GM19463 (cell line): ENCODE results near the gene ZNF300.
"Not testable (repeated sequence)": the region's sequence is repeated elsewhere in the genome, so short reads cannot be mapped to it uniquely, and the experiment has no call there.

Experiments used
- ATAC-seq: cut with Tn5 transposase; IDR thresholded peaks from one replicate; pipeline ENCODE4 v1.9.1; 2021; ENCODE audit warnings: mild to moderate bottlenecking, moderate library complexity; ENCODE audit not compliant: unreplicated experiment

The ZNF300 gene

DNA sequence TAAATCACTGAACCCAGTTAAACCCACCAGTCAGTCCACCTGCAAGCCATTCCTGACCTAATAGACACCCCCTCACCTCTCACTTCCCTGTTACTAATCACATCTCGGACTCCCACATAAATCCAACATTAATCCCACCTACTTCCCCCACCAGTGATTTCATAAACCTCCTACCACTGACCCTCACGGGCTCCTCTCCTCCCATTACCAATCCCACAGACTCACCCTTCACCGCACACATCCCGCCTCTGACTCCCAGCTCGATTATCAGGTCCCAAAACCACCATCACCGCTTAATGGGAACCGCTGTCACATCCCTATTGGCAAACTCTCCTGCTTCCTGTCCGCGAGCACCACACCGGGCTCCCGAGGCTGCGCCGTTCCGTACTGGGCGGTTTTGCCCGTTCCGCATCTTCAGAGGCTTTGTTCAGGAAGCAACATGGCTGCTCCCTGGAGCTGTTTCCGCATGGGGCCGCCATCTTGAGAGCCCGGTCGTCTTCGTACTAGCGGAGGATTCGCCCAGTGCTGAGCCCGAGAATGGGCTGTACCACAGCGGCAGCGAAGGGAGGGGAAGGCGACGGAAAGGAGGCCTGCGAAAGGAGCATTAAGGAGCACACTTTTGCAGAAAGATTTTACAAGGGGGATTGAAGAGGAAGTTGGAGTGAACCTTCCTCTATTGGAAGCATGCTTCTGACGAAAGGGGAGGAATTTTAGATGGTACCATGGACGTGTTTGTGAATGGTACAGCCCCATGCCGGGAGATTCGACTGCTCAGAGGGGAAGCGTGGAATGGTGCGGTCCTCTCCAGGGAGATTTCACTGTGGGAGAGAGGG lies at the start of gene ZNF300:
Gene ZNF300, minus strand, starts transcription at position 502 of the 833 bp plus-strand sequence. CDS start 1,825 bp downstream, outside the sequence.
- ATAC-seq = no peak

DNA sequence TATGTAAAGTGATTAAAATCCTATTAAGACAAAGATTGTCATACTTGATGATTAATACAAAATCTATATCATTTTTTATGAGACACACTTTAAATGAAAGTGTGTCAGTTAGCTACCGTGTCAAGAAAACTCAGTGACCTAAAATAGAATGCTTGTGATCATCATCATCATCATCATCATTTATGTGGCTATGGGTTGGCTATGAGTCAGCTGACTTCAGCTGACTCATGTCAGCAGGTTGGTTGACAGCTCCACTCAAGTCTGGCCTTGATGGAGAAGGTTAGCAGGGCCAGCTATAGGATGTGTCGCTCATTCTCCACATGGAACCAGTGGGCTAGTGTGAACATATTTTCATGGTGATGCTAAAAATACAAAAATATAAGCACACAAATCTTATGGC lies 43.8 kb upstream of the ZNF300 start:
- ATAC-seq = no peak

DNA sequence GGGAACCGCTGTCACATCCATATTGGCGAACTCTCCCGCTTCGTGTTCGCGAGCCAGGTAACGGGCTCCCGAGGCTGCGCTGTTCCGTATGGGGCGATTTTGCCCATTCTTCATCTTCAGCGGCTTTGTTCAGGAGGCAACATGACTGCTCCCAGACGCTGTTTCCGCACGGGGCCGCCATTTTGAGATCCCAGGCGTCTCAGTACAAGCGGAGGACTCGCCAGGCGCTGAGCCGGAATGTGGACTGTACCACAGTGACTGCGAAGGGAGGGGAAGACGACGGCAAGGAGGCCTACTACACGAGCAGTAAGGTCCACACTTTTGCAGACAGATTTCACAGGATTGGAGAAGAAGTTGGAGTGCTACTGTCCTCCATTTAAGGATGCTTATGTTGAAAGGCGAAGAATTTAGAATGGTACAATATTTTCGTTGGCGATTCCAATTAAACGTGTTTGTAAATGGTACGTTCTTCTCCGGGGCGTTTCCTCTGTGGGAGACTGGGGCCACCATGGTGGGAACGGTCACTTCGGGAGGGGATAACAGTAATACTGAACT lies 41.6 kb upstream of the ZNF300 start:
- ATAC-seq = no peak

GRCh38 chr5:150945947-150946346 lies 41.2 kb upstream of the ZNF300 start:
- no peak for ATAC-seq

DNA sequence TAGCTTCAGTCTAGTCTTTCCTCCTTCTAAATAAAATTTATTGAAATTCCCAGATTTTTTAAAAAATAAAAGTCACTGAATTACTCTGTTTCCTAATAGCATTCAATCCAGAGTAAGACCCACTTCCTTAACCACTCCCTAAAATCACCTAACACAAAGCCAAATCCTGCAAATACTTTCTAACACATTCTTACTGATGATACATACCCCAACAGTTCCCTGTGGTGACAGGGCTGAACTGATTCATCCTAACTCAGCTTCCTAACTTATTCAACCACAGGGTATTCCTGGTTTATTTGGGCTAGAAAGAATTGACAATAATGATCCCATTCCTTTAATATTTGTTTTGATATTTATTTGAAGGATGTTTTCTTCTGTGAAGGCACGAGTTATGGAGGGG lies 40.7 kb upstream of the ZNF300 start:
- no peak for ATAC-seq

GRCh38 chr5:150931368-150931965 lies 26.7 kb upstream of the ZNF300 start:
- no peak for ATAC-seq

DNA sequence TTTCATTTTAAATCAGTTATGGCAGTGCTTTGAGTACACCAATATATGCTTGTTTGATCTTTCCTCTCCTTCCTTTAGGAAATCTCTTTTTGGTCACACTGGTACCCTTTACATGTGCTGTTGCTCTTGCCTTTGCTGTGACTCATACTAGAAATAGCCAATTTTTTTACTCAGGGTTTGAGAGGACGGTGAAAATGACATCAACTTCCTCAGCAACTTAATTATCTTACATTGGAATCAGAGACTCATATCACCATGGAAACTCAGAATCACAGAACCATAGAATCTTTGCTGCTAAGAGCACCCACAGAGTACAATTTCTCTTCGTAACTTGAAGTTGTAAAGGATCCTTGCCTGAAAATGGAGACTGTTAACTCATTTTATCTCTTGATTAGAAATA lies 13.8 kb upstream of the ZNF300 start:
- ATAC-seq = no peak

GRCh38 chr5:150912312-150912814 lies 7.6 kb upstream of the ZNF300 start:
- ATAC-seq = no peak

DNA sequence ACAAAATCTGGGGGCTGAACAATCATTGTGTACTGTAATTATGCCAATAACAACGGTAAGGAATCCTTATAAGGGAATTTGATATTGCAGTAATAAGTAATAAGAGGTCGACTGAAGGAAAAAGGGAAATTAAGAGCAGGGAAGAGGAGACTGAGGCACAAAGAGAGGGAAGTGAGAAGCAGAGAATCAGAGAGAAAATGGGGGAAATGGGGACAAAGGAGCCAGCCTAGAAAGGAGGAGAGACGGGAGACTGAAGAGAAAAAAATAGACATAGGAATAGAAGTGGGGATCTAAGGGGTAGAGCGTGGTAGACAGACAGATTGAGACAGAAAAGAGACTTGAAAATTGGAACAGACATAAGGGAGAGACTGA lies 518 bp upstream of the ZNF300 start:
- ATAC-seq = no peak

DNA sequence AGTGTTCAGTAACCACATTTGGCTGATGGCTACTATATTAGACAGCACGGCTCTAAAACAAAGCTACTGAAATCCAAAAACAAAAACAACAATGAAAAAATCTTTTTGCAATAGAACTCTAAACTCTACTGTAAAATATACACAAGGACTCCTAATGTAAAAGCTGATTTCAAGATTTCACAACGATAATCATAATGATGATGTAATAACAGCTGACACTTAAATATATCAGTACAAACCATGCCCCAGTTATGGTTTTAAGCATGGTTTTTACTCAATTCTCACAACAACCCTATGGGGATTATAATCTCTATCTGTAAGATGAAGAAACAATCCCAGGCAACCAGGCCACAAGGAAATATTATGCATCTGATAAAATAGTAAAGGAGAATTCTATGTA lies 3.3 kb downstream of the ZNF300 start:
- ATAC-seq = no peak

DNA sequence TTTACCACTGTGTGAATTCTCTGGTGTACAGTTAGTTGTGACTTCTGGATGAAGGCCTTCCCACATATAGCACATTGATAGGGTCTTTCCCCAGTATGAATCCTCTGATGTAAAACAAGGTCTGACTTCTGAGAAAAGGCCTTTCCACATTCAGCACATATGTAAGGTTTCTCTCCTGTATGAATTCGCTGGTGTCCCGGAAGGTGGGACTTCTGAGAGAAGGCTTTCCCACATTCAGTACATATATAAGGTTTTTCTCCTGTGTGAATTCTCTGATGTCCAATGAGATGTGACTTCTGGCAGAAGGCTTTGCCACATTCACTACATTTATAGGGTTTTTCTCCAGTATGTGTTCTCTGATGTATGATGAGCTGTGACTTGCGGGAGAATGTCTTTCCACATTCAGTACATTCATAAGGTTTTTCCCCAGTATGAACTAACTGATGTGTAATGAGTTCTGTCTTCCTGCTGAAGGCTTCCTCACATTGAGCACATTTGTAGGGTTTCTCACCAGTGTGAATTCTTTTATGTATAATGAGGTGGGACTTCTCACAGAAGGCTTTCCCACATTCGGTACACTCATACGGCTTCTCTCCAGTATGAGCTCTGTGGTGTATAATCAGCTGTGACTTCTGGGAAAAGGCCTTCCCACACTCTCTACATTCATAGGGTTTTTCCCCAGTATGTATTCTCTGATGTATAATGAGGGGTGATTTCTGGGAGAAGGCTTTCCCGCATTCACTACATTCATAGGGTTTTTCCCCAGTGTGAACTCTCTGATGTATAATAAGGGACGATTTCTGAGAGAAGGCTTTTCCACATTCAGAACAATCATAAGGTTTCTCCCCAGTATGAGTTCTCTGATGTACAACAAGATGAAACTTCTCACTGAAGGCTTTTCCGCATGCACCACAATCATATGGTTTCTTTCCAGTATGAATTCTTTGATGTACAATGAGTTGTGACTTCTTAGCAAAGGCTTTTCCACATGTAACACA lies 9.1 kb downstream of the ZNF300 start:
- no peak for ATAC-seq

DNA sequence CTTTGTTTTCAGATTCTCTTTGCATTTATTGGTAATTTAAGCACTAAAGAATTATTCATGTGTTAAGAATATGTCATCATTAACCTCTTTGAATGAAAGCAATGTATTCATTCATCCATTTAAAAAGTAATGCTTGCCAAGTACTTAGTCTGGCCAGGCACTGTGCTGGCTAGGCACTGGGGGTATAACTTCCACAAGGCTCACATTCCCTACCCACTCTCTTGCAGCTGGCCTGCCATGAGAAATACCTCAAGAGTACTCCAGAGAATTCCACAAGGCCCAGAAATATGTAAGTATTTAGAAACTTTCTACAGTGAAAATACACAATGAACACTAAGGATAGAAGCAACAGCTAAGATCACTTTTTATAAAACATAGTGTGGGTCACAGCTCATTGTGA lies 25.4 kb downstream of the ZNF300 start:
- ATAC-seq = no peak

- no peak for ATAC-seq
Measured at GRCh38 chr5:150862070-150862469, 42.7 kb downstream of the ZNF300 start.

GRCh38 chr5:150860246-150860821 lies 44.4 kb downstream of the ZNF300 start:
- no peak for ATAC-seq

DNA sequence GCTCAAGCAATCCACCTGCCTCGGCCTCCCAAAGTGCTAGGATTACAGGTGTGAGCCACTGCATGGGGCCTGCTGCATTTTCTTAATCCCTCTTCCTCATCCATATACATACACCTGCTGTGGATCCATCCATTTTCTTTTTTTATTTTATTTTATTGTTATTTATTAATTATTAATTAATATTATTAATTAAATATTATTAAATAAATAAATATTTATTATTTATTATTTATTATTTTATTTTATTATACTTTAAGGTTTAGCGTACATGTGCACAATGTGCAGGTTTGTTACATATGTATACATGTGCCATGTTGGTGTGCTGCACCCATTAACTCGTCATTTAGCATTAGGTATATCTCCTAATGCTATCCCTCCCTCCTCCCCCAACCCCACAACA lies 48.1 kb downstream of the ZNF300 start:
- not testable (repeated sequence) for ATAC-seq

- no peak for ATAC-seq
Measured at GRCh38 chr5:150853561-150853960, 51.2 kb downstream of the ZNF300 start.

GRCh38 chr5:150851039-150851438 lies 53.7 kb downstream of the ZNF300 start:
- no peak for ATAC-seq

- ATAC-seq = no peak
Measured at GRCh38 chr5:150848271-150848670, 56.5 kb downstream of the ZNF300 start.

DNA sequence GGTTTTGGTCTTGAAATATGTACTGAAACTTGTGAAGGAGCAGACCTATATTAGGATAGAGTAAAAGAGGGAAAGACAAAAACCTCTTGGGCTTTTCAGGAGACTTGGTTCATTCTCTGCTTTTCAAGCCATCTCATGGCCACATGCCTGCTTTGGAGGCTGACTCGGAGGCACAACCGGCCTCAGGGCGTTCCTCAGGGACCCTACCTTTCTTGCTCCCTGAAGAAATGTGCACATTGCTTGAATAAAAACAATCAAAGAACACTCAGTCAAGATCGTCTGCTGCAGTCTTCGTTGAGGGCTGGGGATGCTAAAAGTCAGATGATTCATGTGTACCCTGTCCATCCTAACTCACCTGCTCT lies 57.5 kb downstream of the ZNF300 start:
- ATAC-seq = no peak

DNA sequence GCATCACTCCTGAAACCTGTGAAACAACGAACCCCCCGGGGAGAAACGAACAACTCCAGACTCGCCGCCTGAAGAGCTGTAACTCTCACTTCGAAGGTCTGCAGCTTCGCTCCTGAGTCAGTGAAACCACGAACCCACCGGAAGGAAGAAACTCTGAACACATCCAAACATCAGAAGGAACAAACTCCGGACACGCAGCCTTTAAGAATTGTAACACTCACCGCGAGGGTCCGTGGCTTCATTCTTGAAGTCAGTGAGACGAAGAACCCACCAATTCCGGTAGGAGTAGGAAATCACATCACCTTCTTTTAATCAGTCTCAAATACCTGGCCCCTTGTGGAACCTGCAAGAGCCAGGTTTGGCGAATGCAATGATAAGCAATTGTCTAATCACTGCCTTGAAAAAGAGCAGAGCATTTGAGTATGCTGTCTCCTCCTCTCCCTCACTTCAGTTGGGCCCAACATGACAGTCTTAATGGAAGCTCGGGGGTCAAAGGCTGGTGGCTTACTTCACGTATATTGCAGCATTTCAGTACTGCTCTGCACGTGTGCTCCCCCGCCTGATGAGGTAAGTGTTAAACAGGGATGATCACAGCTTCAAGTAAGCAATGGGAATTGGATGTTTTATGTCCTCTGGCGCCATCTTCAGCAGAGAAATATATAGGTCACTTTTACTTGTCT lies 58.0 kb downstream of the ZNF300 start:
- peak; percentile 96 for ATAC-seq
